Sigmoid colon (tissue), 7 donors: ENCODE results near the gene WDR48. TPM values are rescaled to one million over a fixed set of nuclear protein-coding genes. Genes with fewer than 3 reads are reported as not detected.

Experiments
- DNase-seq: peaks from one replicate; pipeline ENCODE4 v3.0.0-alpha.2; 2019
- H3K27ac ChIP-seq, 4 donors: fragments of 200-600 bp; sonication (generic); one replicate each; pipeline ENCODE4 v1.5.1; 2016 to 2019; ENCODE audit warnings: mild to moderate bottlenecking in 1 of 4
- H3K27me3 ChIP-seq, 3 donors: fragments of 200-600 bp; sonication (generic); one replicate each; pipeline ENCODE4 v1.5.1; 2019; ENCODE audit warnings: mild to moderate bottlenecking in 1 of 3
- H3K36me3 ChIP-seq, 4 donors: fragments of 200-600 bp; sonication (generic); one replicate each; pipeline ENCODE4 v1.5.1; 2016 to 2019
- H3K4me1 ChIP-seq, 4 donors: fragments of 200-600 bp; sonication (generic); one replicate each; pipeline ENCODE4 v1.5.1; 2017 to 2019
- H3K4me3 ChIP-seq, 4 donors: fragments of 200-600 bp; sonication (generic); one replicate each; pipeline ENCODE4 v1.5.1; 2017 to 2019; ENCODE audit warnings: mild to moderate bottlenecking in 2 of 4, moderate library complexity in 1 of 4
- H3K9me3 ChIP-seq, 4 donors: fragments of 200-600 bp in 3 of 4; sonication (generic) in 3 of 4; one replicate each; pipeline versions ENCODE4 v1.5.1 to v1.6.1; 2013 to 2019
- EP300 ChIP-seq, 4 donors: sonication (generic); formaldehyde crosslinking; IDR thresholded peaks; one replicate each; pipeline ENCODE4 v1.6.1; 2017; ENCODE audit warnings: antibody characterized with exemption in 4 of 4
- POLR2A ChIP-seq, 2 donors: fragments of 450-650 bp; IDR thresholded peaks; one replicate each; pipeline ENCODE4 v1.6.1; 2016; ENCODE audit warnings: antibody characterized with exemption in 2 of 2, mild to moderate bottlenecking in 2 of 2, moderate library complexity in 2 of 2
- POLR2AphosphoS5 ChIP-seq, 4 donors: sonication (generic); formaldehyde crosslinking; IDR thresholded peaks; one replicate each; pipeline ENCODE4 v1.6.1; 2017; ENCODE audit warnings: antibody characterized with exemption in 4 of 4
- WGBS, 2 donors: extraction: QIAGEN DNeasy Blood & Tissue Kit; methylation state at CpG; one replicate each; pipeline ENCODE4 v1.1.7; 2013; 5-methylcytosine and 5-hydroxymethylcytosine counted together
- intact Hi-C: fragments of 100-400 bp; cut with DNase I; formaldehyde crosslinking; loops from one replicate; pipeline ENCODE4 v1.15.1; 2023
- polyA plus RNA-seq, 3 donors: library from polyadenylated mRNA; stranded (reverse); fragments of 200-250 nt; gene quantifications; one replicate each; pipeline ENCODE4 v1.2.3, GENCODE V29; 2013
- total RNA-seq, 4 donors: library from RNA; depleted of rRNA; stranded (reverse); fragments of >200 nt; gene quantifications; one replicate each; pipeline ENCODE4 v1.1.0, GENCODE V29; 2016
- TF ChIP-seq, protein P1 (sequence below), 4 experiments: fragments of 450-650 bp in 3 of 4; fragments of 200-600 bp in 1 of 4; IDR thresholded peaks; one replicate each; pipeline ENCODE4 v1.5.1; 2016 to 2019; ENCODE audit warnings: antibody characterized with exemption in 4 of 4, mild to moderate bottlenecking in 3 of 4, moderate library complexity in 2 of 4
- donor health status: healthy with polysubstance abuse.
- donor health status: Bipolar disorder and iron deficiency.
- donor health status: healthy.

WDR48 gene
- total and polyA plus RNA-seq, 7 donors, result 15.3 to 50.2 (median 37.4) TPM

DNA sequence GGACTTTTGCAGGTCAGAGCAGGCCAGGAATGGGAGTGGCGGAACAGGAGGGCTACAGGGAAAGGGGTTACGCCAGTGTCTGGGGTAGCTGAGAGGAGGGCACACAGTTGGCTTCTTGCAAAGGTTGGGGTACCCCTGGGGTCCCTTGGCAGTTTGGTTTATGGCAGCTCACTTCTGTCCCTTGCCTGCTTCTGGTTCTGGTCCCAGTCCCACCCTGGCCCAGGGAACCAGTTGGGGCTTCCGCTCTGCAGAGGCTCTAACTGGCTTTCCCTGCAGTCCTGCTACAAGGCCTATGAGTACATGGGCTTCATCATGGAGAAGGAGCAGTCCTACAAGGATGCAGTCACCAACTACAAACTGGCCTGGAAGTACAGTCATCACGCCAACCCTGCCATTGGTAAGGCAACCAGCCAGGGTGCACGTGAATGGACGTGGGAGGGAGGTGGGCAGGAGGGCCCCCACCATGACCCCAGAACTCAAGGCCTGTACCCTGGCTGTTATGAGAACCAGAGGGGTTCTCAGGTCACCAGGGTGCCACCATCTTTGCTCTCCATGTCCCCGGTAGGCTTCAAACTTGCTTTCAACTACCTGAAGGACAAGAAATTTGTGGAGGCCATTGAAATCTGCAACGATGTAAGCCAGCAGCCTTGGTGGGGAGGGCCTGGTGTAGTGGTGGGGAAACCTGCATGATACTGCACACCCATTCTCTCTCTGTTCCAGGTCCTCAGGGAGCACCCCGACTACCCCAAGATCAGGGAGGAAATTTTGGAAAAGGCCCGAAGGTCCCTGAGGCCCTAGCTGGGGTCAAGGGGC lies 86.4 kb downstream of the WDR48 start:
- DNase-seq, result peak; percentile 58
- Histone ChIP-seq H3K4me1 (peaks cover 0 to 44% (median 33%) of the 10 kb centered on the region in 4 donors), H3K27me3 (no peaks in the 10 kb centered on the region), H3K27ac (peak overlapping the region in 3 of 4 donors; percentile 38 to 68 (median 54)), H3K9me3 (no peaks in the 10 kb centered on the region), H3K4me3 (no peak overlapping the region), H3K36me3 (peaks cover 10 to 35% (median 14%) of the 10 kb centered on the region in 4 donors)
- intact Hi-C loops, result no loop called here
- 94 to 97% methylated on average over 10 of the region's 10 CpGs for WGBS, 2 donors
- no peak for TF ChIP-seq POLR2AphosphoS5 (IDR thresholded peaks at IDR 0.05)
- TF ChIP-seq POLR2A (IDR thresholded peaks at IDR 0.05), result no peak
- TF ChIP-seq, protein P1, sequence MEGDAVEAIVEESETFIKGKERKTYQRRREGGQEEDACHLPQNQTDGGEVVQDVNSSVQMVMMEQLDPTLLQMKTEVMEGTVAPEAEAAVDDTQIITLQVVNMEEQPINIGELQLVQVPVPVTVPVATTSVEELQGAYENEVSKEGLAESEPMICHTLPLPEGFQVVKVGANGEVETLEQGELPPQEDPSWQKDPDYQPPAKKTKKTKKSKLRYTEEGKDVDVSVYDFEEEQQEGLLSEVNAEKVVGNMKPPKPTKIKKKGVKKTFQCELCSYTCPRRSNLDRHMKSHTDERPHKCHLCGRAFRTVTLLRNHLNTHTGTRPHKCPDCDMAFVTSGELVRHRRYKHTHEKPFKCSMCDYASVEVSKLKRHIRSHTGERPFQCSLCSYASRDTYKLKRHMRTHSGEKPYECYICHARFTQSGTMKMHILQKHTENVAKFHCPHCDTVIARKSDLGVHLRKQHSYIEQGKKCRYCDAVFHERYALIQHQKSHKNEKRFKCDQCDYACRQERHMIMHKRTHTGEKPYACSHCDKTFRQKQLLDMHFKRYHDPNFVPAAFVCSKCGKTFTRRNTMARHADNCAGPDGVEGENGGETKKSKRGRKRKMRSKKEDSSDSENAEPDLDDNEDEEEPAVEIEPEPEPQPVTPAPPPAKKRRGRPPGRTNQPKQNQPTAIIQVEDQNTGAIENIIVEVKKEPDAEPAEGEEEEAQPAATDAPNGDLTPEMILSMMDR (IDR thresholded peaks at IDR 0.05), result no peak
- no peak for TF ChIP-seq EP300 (IDR thresholded peaks at IDR 0.05)

DNA sequence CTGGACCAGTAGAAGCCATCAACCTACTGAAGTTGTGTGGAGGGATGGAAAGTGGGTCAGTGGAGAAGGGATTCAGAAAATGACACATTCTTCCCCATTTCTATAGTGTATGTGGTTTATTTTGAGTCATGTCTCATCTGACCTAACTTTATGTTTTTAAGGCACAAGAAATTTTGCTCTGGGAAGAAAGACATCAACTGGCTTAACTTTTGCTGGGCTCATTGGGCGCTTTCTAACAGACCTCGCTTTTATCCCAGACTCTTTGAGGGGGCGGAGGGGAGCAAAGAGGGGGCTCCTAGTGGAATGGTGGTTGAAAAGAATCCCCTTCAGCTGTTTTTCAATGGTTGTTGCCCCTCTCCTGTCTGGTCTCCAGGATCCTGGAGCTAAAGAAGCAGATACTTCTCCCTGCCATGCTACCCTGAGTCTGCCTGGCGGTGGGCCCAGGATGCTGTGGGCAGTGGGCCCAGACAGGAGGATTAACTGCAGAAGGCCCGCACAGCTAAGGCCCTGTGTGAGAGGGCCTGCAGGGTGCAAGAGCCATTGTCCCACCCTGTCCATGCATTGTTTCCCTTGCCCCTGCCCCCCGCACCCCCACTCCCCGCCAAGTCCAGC lies 87.1 kb downstream of the WDR48 start:
- 80 to 87% methylated on average over 7 of the region's 7 CpGs for WGBS, 2 donors
- H3K27me3 ChIP-seq, result no peaks in the 10 kb centered on the region
- intact Hi-C loops, result no loop called here
- peak; percentile 80 for DNase-seq
- no peak for TF ChIP-seq EP300 (IDR thresholded peaks at IDR 0.05)
- peak in 1 of 4 donors; percentile 33 for TF ChIP-seq POLR2AphosphoS5 (IDR thresholded peaks at IDR 0.05)
- H3K9me3 ChIP-seq, result no peaks in the 10 kb centered on the region
- no peak overlapping the region for H3K4me3 ChIP-seq
- H3K4me1 ChIP-seq, result peaks cover 0 to 44% (median 33%) of the 10 kb centered on the region in 4 donors
- peaks cover 17 to 42% (median 21%) of the 10 kb centered on the region in 4 donors for H3K36me3 ChIP-seq
- H3K27ac ChIP-seq, result peak overlapping the region; percentile 38 to 68 (median 52)

DNA sequence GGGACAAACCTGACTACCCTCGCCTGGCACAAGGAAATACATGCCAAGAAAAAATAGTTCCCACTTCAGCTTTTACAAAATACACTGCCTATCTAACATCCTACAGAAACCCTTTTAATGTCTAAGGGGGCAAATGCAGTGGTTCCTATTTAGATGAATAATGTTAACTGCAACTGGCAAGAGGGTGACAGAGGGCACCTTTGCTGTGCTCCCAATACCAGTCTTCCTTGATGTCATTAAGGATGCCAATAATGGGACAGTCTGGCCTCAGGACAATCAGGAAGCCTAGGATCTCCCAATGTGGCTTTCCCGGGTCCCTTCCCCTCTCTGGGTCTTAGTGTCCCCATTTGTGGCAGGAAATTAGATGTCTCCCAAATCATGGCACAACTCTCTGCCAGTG lies 87.6 kb downstream of the WDR48 start:
- H3K4me1 ChIP-seq, result peaks cover 0 to 44% (median 33%) of the 10 kb centered on the region in 4 donors
- no peaks in the 10 kb centered on the region for H3K27me3 ChIP-seq
- no peak overlapping the region for H3K4me3 ChIP-seq
- no peak for DNase-seq
- peak overlapping the region; percentile 38 to 68 (median 52) for H3K27ac ChIP-seq
- intact Hi-C loops, result no loop called here
- 64 to 85% methylated on average over 2 of the region's 2 CpGs for WGBS, 2 donors
- peaks cover 22 to 48% (median 25%) of the 10 kb centered on the region in 4 donors for H3K36me3 ChIP-seq
- TF ChIP-seq POLR2AphosphoS5 (IDR thresholded peaks at IDR 0.05) (no peak), POLR2A (IDR thresholded peaks at IDR 0.05) (no peak), EP300 (IDR thresholded peaks at IDR 0.05) (no peak)
- TF ChIP-seq, protein P1 (IDR thresholded peaks at IDR 0.05), result no peak
- H3K9me3 ChIP-seq, result no peaks in the 10 kb centered on the region

DNA sequence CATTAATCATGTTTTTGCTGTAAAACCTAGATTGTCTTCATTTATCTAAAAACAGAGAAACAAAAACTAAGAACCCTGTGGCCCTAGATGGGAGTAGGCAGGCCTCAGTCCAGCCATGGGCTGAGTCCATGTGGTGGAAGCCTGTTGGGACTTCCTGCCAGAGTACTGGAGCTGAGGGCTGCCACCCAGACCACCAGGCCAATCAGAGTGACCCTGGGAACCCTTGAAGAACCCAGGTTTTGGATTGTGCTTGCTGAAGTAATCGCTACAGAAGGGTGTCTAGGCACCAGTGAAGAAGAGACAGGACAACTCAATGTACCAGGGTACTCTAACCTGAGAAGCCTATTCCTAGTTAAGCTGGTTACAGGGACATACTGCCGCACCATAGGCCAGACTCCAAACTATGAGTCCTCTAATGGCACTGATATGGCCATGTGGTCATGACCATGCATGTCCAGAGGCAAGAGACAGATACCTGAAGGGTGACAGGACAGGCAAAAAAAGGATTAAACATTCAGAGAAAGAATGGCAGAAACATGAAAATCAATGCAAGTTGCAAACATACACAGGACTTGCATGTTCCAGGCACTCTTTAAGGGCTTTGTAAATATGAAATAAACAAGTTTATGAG lies 88.6 kb downstream of the WDR48 start:
- TF ChIP-seq POLR2A (IDR thresholded peaks at IDR 0.05) (no peak), POLR2AphosphoS5 (IDR thresholded peaks at IDR 0.05) (no peak), EP300 (IDR thresholded peaks at IDR 0.05) (no peak)
- TF ChIP-seq, protein P1 (IDR thresholded peaks at IDR 0.05), result no peak
- Histone ChIP-seq H3K4me1 (peaks cover 0 to 44% (median 35%) of the 10 kb centered on the region in 4 donors), H3K36me3 (peaks cover 27 to 58% (median 32%) of the 10 kb centered on the region in 4 donors), H3K4me3 (no peak overlapping the region), H3K9me3 (no peaks in the 10 kb centered on the region), H3K27me3 (no peaks in the 10 kb centered on the region), H3K27ac (peak overlapping the region; percentile 35 to 68 (median 52))
- DNase-seq, result no peak
- WGBS, 2 donors, result 80 to 96% methylated on average over 2 of the region's 2 CpGs
- intact Hi-C loops, result no loop called here
